Loucy (cell line): ENCODE measurements around the gene NOVA2.
A peak's percentile ranks its signal among the peaks of the same experiment; 100 is the strongest.

Experiments
- H2AFZ ChIP-seq: fragments of 200-600 bp; sonication (generic); 2 replicates; pipeline ENCODE4 v1.6.0; 2016; ENCODE audit warnings: antibody characterized with exemption, mild to moderate bottlenecking, low read length, moderate library complexity
- H3F3A ChIP-seq: fragments of 200-600 bp; 2 replicates; pipeline ENCODE4 v1.6.0; 2016; ENCODE audit warnings: antibody characterized with exemption, low read depth, mild to moderate bottlenecking
- H3K27me3 ChIP-seq: fragments of 200-600 bp; sonication (generic); 2 replicates; pipeline ENCODE4 v1.6.1; 2014; ENCODE audit warnings: low read length, mild to moderate bottlenecking; ENCODE audit not compliant: insufficient read depth, poor library complexity, severe bottlenecking
- H3K36me3 ChIP-seq: fragments of 200-600 bp; sonication (generic); 2 replicates; pipeline ENCODE4 v1.6.1; 2016; ENCODE audit warnings: low read length; ENCODE audit not compliant: insufficient read depth
- H3K4me1 ChIP-seq: fragments of 200-600 bp; sonication (generic); 2 replicates; pipeline ENCODE4 v1.5.1; 2014; ENCODE audit warnings: low read length, mild to moderate bottlenecking; ENCODE audit not compliant: insufficient read depth, poor library complexity, severe bottlenecking
- H3K4me2 ChIP-seq: fragments of 200-600 bp; sonication (generic); 2 replicates; pipeline ENCODE4 v1.6.0; 2014; ENCODE audit warnings: antibody characterized with exemption, low read length, low read depth, mild to moderate bottlenecking; ENCODE audit not compliant: poor library complexity, severe bottlenecking
- H3K4me3 ChIP-seq: fragments of 200-600 bp; sonication (generic); 2 replicates; pipeline ENCODE4 v1.5.1; 2014; ENCODE audit warnings: low read length, mild to moderate bottlenecking, mixed read lengths; ENCODE audit not compliant: poor library complexity, severe bottlenecking
- H3K79me2 ChIP-seq: fragments of 200-600 bp; sonication (generic); 2 replicates; pipeline ENCODE4 v1.6.1; 2014; ENCODE audit warnings: low read length; ENCODE audit not compliant: insufficient read depth
- H3K9ac ChIP-seq: fragments of 200-600 bp; sonication (generic); 2 replicates; pipeline ENCODE4 v1.6.0; 2014; ENCODE audit warnings: mild to moderate bottlenecking, low read depth, low read length, moderate library complexity; ENCODE audit not compliant: poor library complexity, severe bottlenecking
- H3K9me2 ChIP-seq: fragments of 200-600 bp; sonication (generic); replicated peaks from 2 replicates; pipeline ENCODE4 v1.6.1; 2016; ENCODE audit warnings: low read depth, low read length, mixed read lengths
- H3K9me3 ChIP-seq: fragments of 200-600 bp; sonication (generic); 2 replicates; pipeline ENCODE4 v1.6.1; 2014; ENCODE audit warnings: mild to moderate bottlenecking, antibody characterized with exemption, low read length, low read depth; ENCODE audit not compliant: insufficient read depth
- H4K20me1 ChIP-seq: fragments of 200-600 bp; sonication (generic); 2 replicates; pipeline ENCODE4 v1.6.0; 2014; ENCODE audit warnings: antibody characterized with exemption, low read length, mild to moderate bottlenecking; ENCODE audit not compliant: insufficient read depth, poor library complexity, severe bottlenecking
- EZH2phosphoT487 ChIP-seq: fragments of 200-600 bp; IDR thresholded peaks from 2 replicates; pipeline ENCODE4 v1.6.1; 2018; ENCODE audit warnings: antibody characterized with exemption, mild to moderate bottlenecking, moderate library complexity, borderline replicate concordance
- TF ChIP-seq, protein P1 (sequence below): fragments of 200-600 bp; sonication (generic); conservative IDR thresholded peaks from 2 replicates; pipeline ENCODE4 v1.5.1; 2014; ENCODE audit warnings: mild to moderate bottlenecking, antibody characterized with exemption, low read length

NOVA2 gene

DNA sequence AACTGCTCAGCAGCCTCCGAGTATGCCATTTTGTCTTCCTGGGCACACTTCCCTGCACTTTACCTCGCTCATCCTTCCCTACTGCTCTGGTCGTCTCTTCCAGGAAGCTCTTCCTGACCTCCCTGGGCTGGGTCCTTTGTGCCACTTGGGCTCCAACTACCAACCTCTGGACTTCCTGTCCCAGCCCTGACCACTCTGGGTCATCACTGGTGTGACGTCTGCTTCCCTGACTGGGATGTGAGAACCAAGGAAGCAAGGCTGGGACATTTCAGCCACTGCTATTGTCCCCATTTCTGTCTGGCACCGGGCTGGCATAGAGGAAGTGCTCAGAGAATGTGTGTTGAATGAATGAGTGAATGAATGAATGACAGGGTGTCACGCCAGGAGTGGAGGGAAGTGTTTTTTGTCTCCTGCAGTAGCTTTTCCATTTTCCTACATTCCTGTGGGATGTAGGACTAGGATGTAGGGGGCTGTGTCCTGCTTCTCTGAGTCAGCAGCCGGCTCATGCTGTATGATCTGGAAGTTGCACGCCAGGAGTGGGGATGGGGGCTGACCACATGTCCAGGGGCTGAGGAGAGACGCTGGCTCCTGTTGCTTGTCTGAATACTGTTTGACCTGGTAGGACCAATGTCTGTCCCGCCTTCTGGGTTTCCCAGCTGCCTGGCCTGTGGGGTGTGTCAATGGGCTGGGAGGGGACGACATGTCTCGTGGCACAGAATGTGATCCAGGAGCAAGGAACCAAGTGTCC is 14.7 kb downstream of the NOVA2 start:
- H3K36me3 ChIP-seq, result no peaks in the 10 kb centered on the region
- no peaks in the 10 kb centered on the region for H3K9me3 ChIP-seq
- no peak overlapping the region for H3K4me2 ChIP-seq
- H3K27me3 ChIP-seq, result no peaks in the 10 kb centered on the region
- no peak overlapping the region for H3K4me3 ChIP-seq
- no peaks in the 10 kb centered on the region for H3F3A ChIP-seq
- H3K79me2 ChIP-seq, result no peaks in the 10 kb centered on the region
- H4K20me1 ChIP-seq, result no peaks in the 10 kb centered on the region
- H3K4me1 ChIP-seq, result peaks cover 26% of the 10 kb centered on the region
- no peak overlapping the region for H2AFZ ChIP-seq
- H3K9ac ChIP-seq, result no peak overlapping the region
- H3K9me2 ChIP-seq, result no peaks in the 10 kb centered on the region
- no peak for TF ChIP-seq EZH2phosphoT487
- TF ChIP-seq, protein P1, sequence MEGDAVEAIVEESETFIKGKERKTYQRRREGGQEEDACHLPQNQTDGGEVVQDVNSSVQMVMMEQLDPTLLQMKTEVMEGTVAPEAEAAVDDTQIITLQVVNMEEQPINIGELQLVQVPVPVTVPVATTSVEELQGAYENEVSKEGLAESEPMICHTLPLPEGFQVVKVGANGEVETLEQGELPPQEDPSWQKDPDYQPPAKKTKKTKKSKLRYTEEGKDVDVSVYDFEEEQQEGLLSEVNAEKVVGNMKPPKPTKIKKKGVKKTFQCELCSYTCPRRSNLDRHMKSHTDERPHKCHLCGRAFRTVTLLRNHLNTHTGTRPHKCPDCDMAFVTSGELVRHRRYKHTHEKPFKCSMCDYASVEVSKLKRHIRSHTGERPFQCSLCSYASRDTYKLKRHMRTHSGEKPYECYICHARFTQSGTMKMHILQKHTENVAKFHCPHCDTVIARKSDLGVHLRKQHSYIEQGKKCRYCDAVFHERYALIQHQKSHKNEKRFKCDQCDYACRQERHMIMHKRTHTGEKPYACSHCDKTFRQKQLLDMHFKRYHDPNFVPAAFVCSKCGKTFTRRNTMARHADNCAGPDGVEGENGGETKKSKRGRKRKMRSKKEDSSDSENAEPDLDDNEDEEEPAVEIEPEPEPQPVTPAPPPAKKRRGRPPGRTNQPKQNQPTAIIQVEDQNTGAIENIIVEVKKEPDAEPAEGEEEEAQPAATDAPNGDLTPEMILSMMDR, result no peak

DNA sequence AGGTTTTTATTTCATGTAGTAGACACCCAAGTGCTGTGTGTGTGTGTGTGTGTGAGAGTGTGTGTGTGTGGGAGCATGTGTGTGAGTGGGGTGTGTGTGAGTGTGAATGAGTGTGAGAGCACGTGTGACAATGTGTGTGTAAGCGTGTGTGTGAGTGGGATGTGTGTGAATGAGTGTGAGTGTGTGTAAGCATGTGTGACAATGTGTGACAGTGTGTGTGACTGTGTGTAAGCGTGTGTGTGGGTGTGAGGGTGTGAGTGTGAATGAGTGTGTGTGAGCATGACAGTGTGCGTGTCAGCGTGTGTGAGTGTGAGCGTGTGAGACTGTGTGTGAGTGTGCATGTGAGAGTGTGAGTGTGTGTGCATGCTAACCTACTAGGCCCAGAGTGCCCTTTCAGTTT is 15.3 kb downstream of the NOVA2 start:
- Histone ChIP-seq H3K9me2 (no peaks in the 10 kb centered on the region), H3K4me2 (no peak overlapping the region), H3K4me1 (peaks cover 32% of the 10 kb centered on the region), H4K20me1 (no peaks in the 10 kb centered on the region), H3K4me3 (no peak overlapping the region), H3K79me2 (no peaks in the 10 kb centered on the region), H3K9me3 (no peaks in the 10 kb centered on the region), H3K27me3 (no peaks in the 10 kb centered on the region), H3K9ac (no peak overlapping the region), H3K36me3 (no peaks in the 10 kb centered on the region), H3F3A (no peaks in the 10 kb centered on the region), H2AFZ (no peak overlapping the region)
- TF ChIP-seq, protein P1, result no peak
- TF ChIP-seq EZH2phosphoT487, result no peak

DNA sequence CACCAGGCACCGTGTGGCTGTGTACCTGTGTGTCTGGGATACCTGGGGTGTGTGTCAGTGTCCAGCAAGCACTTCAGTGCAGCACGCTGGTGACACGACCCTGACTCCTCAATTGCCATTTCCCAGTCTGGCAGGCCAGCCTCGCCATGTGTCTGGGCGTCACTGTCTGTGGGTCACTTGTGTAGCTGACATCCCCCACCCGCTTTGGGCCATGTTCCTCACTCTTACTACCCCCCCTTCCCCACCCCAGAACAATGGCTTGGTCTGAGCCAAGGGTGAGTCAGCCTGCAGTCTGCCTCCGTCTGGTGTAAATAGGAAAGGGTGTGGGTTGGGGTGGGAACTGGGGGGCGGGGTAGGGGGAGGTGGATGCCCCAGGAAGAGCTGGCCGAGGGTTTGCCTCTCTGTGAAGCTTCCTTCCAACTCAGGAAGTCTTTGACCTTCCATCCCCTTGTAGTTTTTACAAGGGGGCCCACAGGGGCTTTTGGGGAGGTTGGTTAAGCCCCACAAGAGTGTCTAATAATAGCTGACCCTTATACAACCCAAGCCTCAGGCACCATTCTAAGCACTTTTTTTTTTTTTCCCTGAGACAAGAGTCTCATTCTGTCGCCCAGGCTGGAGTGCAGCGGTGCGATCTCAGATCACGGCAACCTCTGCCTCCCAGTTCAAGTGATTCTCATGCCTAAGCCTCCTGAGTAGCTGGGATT is 17.6 kb downstream of the NOVA2 start:
- Histone ChIP-seq H4K20me1 (no peaks in the 10 kb centered on the region), H2AFZ (no peak overlapping the region), H3K4me2 (peak overlapping the region; percentile 52), H3K79me2 (no peaks in the 10 kb centered on the region), H3K4me3 (no peak overlapping the region), H3K4me1 (peaks cover 34% of the 10 kb centered on the region), H3F3A (no peaks in the 10 kb centered on the region), H3K9me3 (no peaks in the 10 kb centered on the region), H3K36me3 (no peaks in the 10 kb centered on the region), H3K9me2 (no peaks in the 10 kb centered on the region), H3K9ac (no peak overlapping the region), H3K27me3 (no peaks in the 10 kb centered on the region)
- no peak for TF ChIP-seq EZH2phosphoT487
- TF ChIP-seq, protein P1, result no peak
